Uterus (tissue), 2 donors: ENCODE measurements around the gene KNOP1.

Source experiments
- POLR2A ChIP-seq, 2 donors: fragments of 450-650 bp; IDR thresholded peaks; one replicate each; pipeline ENCODE4 v1.6.1; 2016; ENCODE audit warnings: antibody characterized with exemption in 2 of 2, mild to moderate bottlenecking in 1 of 2, moderate library complexity in 1 of 2
- TF ChIP-seq, protein P1 (sequence below), 4 experiments: fragments of 200-600 bp in 2 of 4; fragments of 450-650 bp in 2 of 4; sonication (generic) in 2 of 4; IDR thresholded peaks; one replicate each; pipeline ENCODE4 v1.5.1; 2016 to 2019; ENCODE audit warnings: antibody characterized with exemption in 4 of 4, mild to moderate bottlenecking in 2 of 4, moderate library complexity in 1 of 4

DNA sequence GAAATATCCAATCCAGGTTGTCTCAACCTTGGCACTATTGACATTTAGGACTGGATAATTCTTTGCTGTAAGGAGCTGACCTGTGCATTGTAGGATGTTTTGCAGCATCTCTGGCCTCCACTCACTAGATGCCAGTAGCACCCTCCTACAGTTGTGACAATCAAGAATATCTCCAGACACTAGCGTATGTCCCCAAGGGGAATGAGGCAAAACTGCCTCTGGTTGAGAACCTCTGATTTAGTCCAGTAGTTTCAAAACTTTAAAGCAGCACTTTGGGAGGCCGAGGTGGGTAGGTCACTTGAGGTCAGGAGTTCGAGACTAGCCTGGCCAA lies 48.5 kb upstream of the KNOP1 start:
- TF ChIP-seq POLR2A (IDR thresholded peaks at IDR 0.05), result no peak
- TF ChIP-seq, protein P1, sequence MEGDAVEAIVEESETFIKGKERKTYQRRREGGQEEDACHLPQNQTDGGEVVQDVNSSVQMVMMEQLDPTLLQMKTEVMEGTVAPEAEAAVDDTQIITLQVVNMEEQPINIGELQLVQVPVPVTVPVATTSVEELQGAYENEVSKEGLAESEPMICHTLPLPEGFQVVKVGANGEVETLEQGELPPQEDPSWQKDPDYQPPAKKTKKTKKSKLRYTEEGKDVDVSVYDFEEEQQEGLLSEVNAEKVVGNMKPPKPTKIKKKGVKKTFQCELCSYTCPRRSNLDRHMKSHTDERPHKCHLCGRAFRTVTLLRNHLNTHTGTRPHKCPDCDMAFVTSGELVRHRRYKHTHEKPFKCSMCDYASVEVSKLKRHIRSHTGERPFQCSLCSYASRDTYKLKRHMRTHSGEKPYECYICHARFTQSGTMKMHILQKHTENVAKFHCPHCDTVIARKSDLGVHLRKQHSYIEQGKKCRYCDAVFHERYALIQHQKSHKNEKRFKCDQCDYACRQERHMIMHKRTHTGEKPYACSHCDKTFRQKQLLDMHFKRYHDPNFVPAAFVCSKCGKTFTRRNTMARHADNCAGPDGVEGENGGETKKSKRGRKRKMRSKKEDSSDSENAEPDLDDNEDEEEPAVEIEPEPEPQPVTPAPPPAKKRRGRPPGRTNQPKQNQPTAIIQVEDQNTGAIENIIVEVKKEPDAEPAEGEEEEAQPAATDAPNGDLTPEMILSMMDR (IDR thresholded peaks at IDR 0.05), result no peak
